ENCODE data around the gene SHQ1.

- TF ChIP-seq, protein P1, sequence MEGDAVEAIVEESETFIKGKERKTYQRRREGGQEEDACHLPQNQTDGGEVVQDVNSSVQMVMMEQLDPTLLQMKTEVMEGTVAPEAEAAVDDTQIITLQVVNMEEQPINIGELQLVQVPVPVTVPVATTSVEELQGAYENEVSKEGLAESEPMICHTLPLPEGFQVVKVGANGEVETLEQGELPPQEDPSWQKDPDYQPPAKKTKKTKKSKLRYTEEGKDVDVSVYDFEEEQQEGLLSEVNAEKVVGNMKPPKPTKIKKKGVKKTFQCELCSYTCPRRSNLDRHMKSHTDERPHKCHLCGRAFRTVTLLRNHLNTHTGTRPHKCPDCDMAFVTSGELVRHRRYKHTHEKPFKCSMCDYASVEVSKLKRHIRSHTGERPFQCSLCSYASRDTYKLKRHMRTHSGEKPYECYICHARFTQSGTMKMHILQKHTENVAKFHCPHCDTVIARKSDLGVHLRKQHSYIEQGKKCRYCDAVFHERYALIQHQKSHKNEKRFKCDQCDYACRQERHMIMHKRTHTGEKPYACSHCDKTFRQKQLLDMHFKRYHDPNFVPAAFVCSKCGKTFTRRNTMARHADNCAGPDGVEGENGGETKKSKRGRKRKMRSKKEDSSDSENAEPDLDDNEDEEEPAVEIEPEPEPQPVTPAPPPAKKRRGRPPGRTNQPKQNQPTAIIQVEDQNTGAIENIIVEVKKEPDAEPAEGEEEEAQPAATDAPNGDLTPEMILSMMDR (IDR thresholded peaks at IDR 0.05) = no peak
- TF ChIP-seq POLR2A (IDR thresholded peaks at IDR 0.05) (no peak), EP300 (IDR thresholded peaks at IDR 0.05) (no peak), POLR2AphosphoS5 (IDR thresholded peaks at IDR 0.05) (no peak)
Measured at GRCh38 chr3:72768481-72768880, 79.8 kb downstream of the SHQ1 start.

Measured in sigmoid colon (tissue), 4 donors.